ENCODE results near the gene RAB10.
A peak's percentile ranks its signal among the peaks of the same experiment; 100 is the strongest.

- TF ChIP-seq POLR2AphosphoS5 (IDR thresholded peaks at IDR 0.05) = peak in 1 of 4 donors; percentile 36
- TF ChIP-seq CTCF (IDR thresholded peaks at IDR 0.05) = no peak
- TF ChIP-seq EP300 (IDR thresholded peaks at IDR 0.05) = no peak
- no peak for TF ChIP-seq POLR2A (IDR thresholded peaks at IDR 0.05)
Measured at GRCh38 chr2:26001743-26002351, 32.0 kb upstream of the RAB10 start.
